HepG2 (cell line): ENCODE measurements around the gene ZSCAN20. TPM values are rescaled to one million over a fixed set of nuclear protein-coding genes. Genes with fewer than 3 reads are reported as not detected.
A peak's percentile ranks its signal among the peaks of the same experiment; 100 is the strongest.

ENCODE experiments used
- ATAC-seq: fragments of 200-7000 bp; cut with Tn5 transposase; 3 replicates; pipeline ENCODE4 v1.9.1; 2020; ENCODE audit warnings: mild to moderate bottlenecking, moderate library complexity
- BruUV-seq: library from RNA; stranded (reverse); fragments of 400-500 nt; replicated peaks from 2 replicates; lab custom pipeline; 2021; lab: Mats Ljungman, UMichigan
- CTCF ChIA-PET: fragments of 300-600 bp; formaldehyde crosslinking; extraction: SDS; loops from one replicate; lab custom pipeline; 2021; ENCODE audit warnings: low total read pairs, inconsistent platforms, low intra/inter-chr PET ratio; lab: Yijun Ruan, JAX
- POLR2A ChIA-PET: fragments of 350-600 bp; sonication (Branson Sonifier 250); formaldehyde crosslinking; loops from one replicate; lab custom pipeline; 2020; ENCODE audit warnings: antibody characterized with exemption, inconsistent platforms; lab: Yijun Ruan, JAX
- DNase-seq: peaks from one replicate; pipeline ENCODE4 v3.0.0-alpha.2; 2015; ENCODE audit warnings: low spot score
- FAIRE-seq: peaks from 3 replicates; lab custom pipeline; 2011; peaks lifted over from hg19 to GRCh38; lab: Jason Lieb, UNC
- H2AFZ ChIP-seq: one replicate; pipeline ENCODE4 v1.6.1; 2011; ENCODE audit warnings: low read length, inconsistent platforms
- H3K27ac ChIP-seq: fragments of 300-600 bp; 3 replicates; pipeline ENCODE4 v1.8.0; 2011; ENCODE audit warnings: mixed run types, mild to moderate bottlenecking, mixed read lengths, low read length, inconsistent platforms; ENCODE audit not compliant: insufficient read depth; ENCODE audit errors: extremely low read length
- H3K27me3 ChIP-seq, 2 experiments: fragments of 200-600 bp in 1 of 2; 2 replicates in 1 of 2; 3 replicates in 1 of 2; pipeline versions ENCODE4 v1.6.0 to v1.8.0; 2011; ENCODE audit warnings: low read length in 2 of 2, mild to moderate bottlenecking in 2 of 2, moderate library complexity in 2 of 2, inconsistent platforms in 1 of 2; ENCODE audit not compliant: insufficient read depth in 2 of 2, control insufficient read depth in 1 of 2
- H3K36me3 ChIP-seq, 2 experiments: fragments of 200-600 bp in 1 of 2; replicated peaks in 1 of 2; 2 replicates in 1 of 2; 3 replicates in 1 of 2; pipeline versions ENCODE4 v1.5.1 to v1.8.0; 2011; ENCODE audit warnings: low read length in 2 of 2, inconsistent platforms in 1 of 2; ENCODE audit not compliant: insufficient read depth in 2 of 2, control insufficient read depth in 1 of 2
- H3K4me1 ChIP-seq: 2 replicates; pipeline ENCODE4 v1.5.1; 2012; ENCODE audit warnings: low read length, inconsistent platforms; ENCODE audit not compliant: insufficient read depth
- H3K4me2 ChIP-seq: 2 replicates; pipeline ENCODE4 v1.6.0; 2011; ENCODE audit warnings: low read depth, low read length, inconsistent platforms
- H3K4me3 ChIP-seq, 3 experiments: fragments of 200-600 bp in 1 of 3; sonication (generic), shearing (Covaris generic) in 1 of 3; replicated peaks in 1 of 3; 2 replicates each; pipeline ENCODE4 v1.5.1; 2011 to 2016; ENCODE audit warnings: low read length in 3 of 3, inconsistent platforms in 2 of 3, low read depth in 2 of 3, mild to moderate bottlenecking in 2 of 3, control low read depth in 1 of 3, mixed read lengths in 1 of 3; ENCODE audit not compliant: insufficient read depth in 1 of 3
- H3K79me2 ChIP-seq: one replicate; pipeline ENCODE4 v1.6.1; 2011; ENCODE audit warnings: low read length, inconsistent platforms; ENCODE audit not compliant: insufficient read depth
- H3K9ac ChIP-seq: 2 replicates; pipeline ENCODE4 v1.6.0; 2011; ENCODE audit warnings: mild to moderate bottlenecking, low read depth, low read length, inconsistent platforms; ENCODE audit not compliant: insufficient read depth
- H3K9me3 ChIP-seq: 2 replicates; pipeline ENCODE4 v1.5.1; 2012; ENCODE audit warnings: mild to moderate bottlenecking, low read length
- H4K20me1 ChIP-seq: 2 replicates; pipeline ENCODE4 v1.6.0; 2011; ENCODE audit warnings: inconsistent platforms, mild to moderate bottlenecking, low read length, moderate library complexity; ENCODE audit not compliant: insufficient read depth
- ATF7 ChIP-seq, 2 experiments: fragments of 450-650 bp in 1 of 2; sonication (generic) in 1 of 2; formaldehyde crosslinking in 1 of 2; IDR thresholded peaks; 2 replicates each; pipeline versions ENCODE4 v1.4.0 to v1.6.1; 2016 to 2020; ENCODE audit warnings: antibody characterized with exemption in 1 of 2, mild to moderate bottlenecking in 1 of 2, missing genetic modification reagents in 1 of 2
- CREB1 ChIP-seq, 2 experiments: fragments of 450-650 bp in 1 of 2; IDR thresholded peaks; 2 replicates each; pipeline ENCODE4 v1.6.1; 2016 to 2017; ENCODE audit warnings: control low read depth in 1 of 2, mild to moderate bottlenecking in 1 of 2, missing compliant biosample characterization in 1 of 2, missing genetic modification characterization in 1 of 2
- MXD3 ChIP-seq: IDR thresholded peaks from 2 replicates; pipeline ENCODE4 v1.6.1; 2016; ENCODE audit warnings: mild to moderate bottlenecking, missing biosample characterization, missing genetic modification reagents
- REST ChIP-seq, 2 experiments: IDR thresholded peaks; 2 replicates each; pipeline ENCODE4 v1.6.1; 2011 to 2012; ENCODE audit warnings: low read length in 2 of 2, borderline replicate concordance in 1 of 2, low read depth in 1 of 2, mild to moderate bottlenecking in 1 of 2, moderate library complexity in 1 of 2
- SKI ChIP-seq: fragments of 450-650 bp; IDR thresholded peaks from one replicate; pipeline ENCODE4 v1.6.1; 2018; ENCODE audit warnings: mild to moderate bottlenecking; ENCODE audit not compliant: partially characterized antibody
- SP2 ChIP-seq: sonication (generic); formaldehyde crosslinking; IDR thresholded peaks from 2 replicates; pipeline ENCODE4 v1.5.1; 2020; ENCODE audit warnings: mild to moderate bottlenecking, missing genetic modification reagents
- TFE3 ChIP-seq: IDR thresholded peaks from 2 replicates; pipeline ENCODE4 v1.6.1; 2016
- ZBTB42 ChIP-seq: sonication (generic); formaldehyde crosslinking; IDR thresholded peaks from 2 replicates; pipeline ENCODE4 v1.5.0; 2020; ENCODE audit warnings: mild to moderate bottlenecking, missing genetic modification reagents
- ZFP41 ChIP-seq: sonication (generic); formaldehyde crosslinking; IDR thresholded peaks from 2 replicates; pipeline ENCODE4 v1.4.0; 2020; ENCODE audit warnings: mild to moderate bottlenecking, missing genetic modification reagents, borderline replicate concordance
- ZNF264 ChIP-seq: sonication (generic); formaldehyde crosslinking; IDR thresholded peaks from 2 replicates; pipeline ENCODE4 v1.4.0; 2020; ENCODE audit warnings: missing genetic modification reagents
- ZNF34 ChIP-seq: sonication (generic); formaldehyde crosslinking; IDR thresholded peaks from 2 replicates; pipeline ENCODE4 v1.4.0; 2020; ENCODE audit warnings: mild to moderate bottlenecking, missing genetic modification reagents, borderline replicate concordance
- ZNF567 ChIP-seq: sonication (generic); formaldehyde crosslinking; IDR thresholded peaks from 2 replicates; pipeline ENCODE4 v1.8.1; 2023; ENCODE audit warnings: mild to moderate bottlenecking, missing genetic modification reagents, borderline replicate concordance
- ZNF598 ChIP-seq: sonication (generic); formaldehyde crosslinking; IDR thresholded peaks from 2 replicates; pipeline ENCODE4 v1.5.1; 2020; ENCODE audit warnings: mild to moderate bottlenecking, missing genetic modification reagents, borderline replicate concordance
- WGBS: methylation state at CpG from one replicate; pipeline ENCODE4 v1.1.6; 2017; ENCODE audit warnings: low lambda C conversion rate; 5-methylcytosine and 5-hydroxymethylcytosine counted together
- in situ Hi-C: cut with HindIII; loops from 2 replicates; pipeline ENCODE4 v1.10.0; 2017; ENCODE audit warnings: low pct_unique_long_range_greater_than_20kb; ENCODE audit not compliant: extremely low pct_ligation_motif_present
- intact Hi-C: fragments of 100-400 bp; cut with micrococcal nuclease; formaldehyde crosslinking; loops from one replicate; pipeline ENCODE4 v1.10.0; 2022; ENCODE audit not compliant: unreplicated experiment
- polyA plus RNA-seq, 8 experiments: library from polyadenylated mRNA; depleted of rRNA in 3 of 8; stranded (reverse) in 7 of 8; unstranded in 1 of 8; fragments of >200 nt; fragmentation: Illumina TruSeq in 4 of 8; extraction: Trizol in 4 of 8; gene quantifications; 2 replicates each; pipeline versions ENCODE4 v1.2.1 to v1.2.3, GENCODE V29; 2011 to 2016; ENCODE audit warnings: low read depth in 4 of 8, missing spikeins in 1 of 8, mixed read lengths in 1 of 8; ENCODE audit not compliant: insufficient read depth in 1 of 8
- total RNA-seq, 5 experiments: library from RNA; depleted of rRNA; stranded (reverse); fragments of >200 nt; fragmentation: Illumina TruSeq; extraction: Trizol; gene quantifications; 2 replicates each; pipeline ENCODE4 v1.2.3, GENCODE V29; 2016; ENCODE audit warnings: low read depth in 1 of 5

The ZSCAN20 gene
- total and polyA plus RNA-seq, 2 of the 13 experiments (the other 11 are each of a cell fraction or from before 2014, with no cell fraction given), result 1.1 to 2.8 TPM

- WGBS, result 56% methylated on average over 5 of the region's 5 CpGs
- ATAC-seq (no peak), DNase-seq (no peak), FAIRE-seq (no peak)
- Histone ChIP-seq H3K27ac (no peak overlapping the region), H3K79me2 (no peaks in the 10 kb centered on the region), H3K4me1 (no peaks in the 10 kb centered on the region), H3K9me3 (no peaks in the 10 kb centered on the region), H3K9ac (no peak overlapping the region), H3K4me2 (no peak overlapping the region), H2AFZ (no peak overlapping the region), H4K20me1 (no peaks in the 10 kb centered on the region), H3K27me3 (peaks cover 0 to 27% of the 10 kb centered on the region in 2 experiments; a peak in 4 of 5 replicates), H3K36me3 (no peaks in the 10 kb centered on the region), H3K4me3 (no peak overlapping the region)
- POLR2A ChIA-PET, result no interaction called here
- intact Hi-C loops, result no loop called here
- CTCF ChIA-PET, result no interaction called here
- BruUV-seq, result no TSS peak
- in situ Hi-C loops, result no loop called here
- no peak for TF ChIP-seq TFE3
- TF ChIP-seq ZFP41, result no peak
- peak; percentile 30; the same call in 1 of the 2 replicates for TF ChIP-seq CREB1 (IDR thresholded peaks at IDR 0.05)
- no peak for TF ChIP-seq CREB1 (CRISPR knock-in tag; IDR thresholded peaks at IDR 0.05)
- peak; percentile 89 for TF ChIP-seq ATF7 (IDR thresholded peaks at IDR 0.05)
- TF ChIP-seq ATF7 (CRISPR knock-in tag; IDR thresholded peaks at IDR 0.05), result no peak
These were observed 65.4 kb downstream of the ZSCAN20 start for GRCh38 chr1:33537885-33538284.

- Histone ChIP-seq H3K79me2 (no peaks in the 10 kb centered on the region), H4K20me1 (no peaks in the 10 kb centered on the region), H3K4me2 (no peak overlapping the region), H2AFZ (no peak overlapping the region), H3K36me3 (no peaks in the 10 kb centered on the region), H3K27me3 (peaks cover 0 to 24% of the 10 kb centered on the region in 2 experiments; a peak in 4 of 5 replicates), H3K9ac (no peak overlapping the region), H3K27ac (no peak overlapping the region), H3K4me1 (no peaks in the 10 kb centered on the region), H3K4me3 (no peak overlapping the region), H3K9me3 (no peaks in the 10 kb centered on the region)
- DNase-seq (no peak), FAIRE-seq (no peak), ATAC-seq (no peak)
- in situ Hi-C loops, result no loop called here
- CTCF ChIA-PET, result no interaction called here
- POLR2A ChIA-PET, result no interaction called here
- no TSS peak for BruUV-seq
- intact Hi-C loops, result no loop called here
- under 1% methylated on average over 6 of the region's 6 CpGs for WGBS
- TF ChIP-seq ZBTB42 (CRISPR knock-in tag), result no peak
- no peak for TF ChIP-seq ZNF264 (CRISPR knock-in tag)
- no peak for TF ChIP-seq MXD3
- no peak for TF ChIP-seq ZNF34 (CRISPR knock-in tag)
- no peak for TF ChIP-seq REST (IDR thresholded peaks at IDR 0.05; ENCODE audit: borderline replicate concordance in 1 of 2, low read depth in 1 of 2, low read length in 2 of 2)
- TF ChIP-seq SKI, result no peak
- no peak for TF ChIP-seq ZNF598 (CRISPR knock-in tag)
- no peak for TF ChIP-seq SP2 (CRISPR knock-in tag)
- TF ChIP-seq ZNF567, result no peak
These were observed 69.5 kb downstream of the ZSCAN20 start for GRCh38 chr1:33541966-33542365.
